GM23248 (cell line): Measurements from ENCODE around the gene MYH11.

Experiments used
- EZH2 ChIP-seq: fragments of 200-600 bp; sonication (generic); IDR thresholded peaks from 2 replicates; pipeline ENCODE4 v1.6.1; 2018; ENCODE audit warnings: antibody characterized with exemption, mild to moderate bottlenecking; ENCODE audit not compliant: insufficient read depth, poor library complexity, severe bottlenecking
- EZH2phosphoT487 ChIP-seq: fragments of 200-600 bp; sonication (generic); IDR thresholded peaks from 2 replicates; pipeline ENCODE4 v1.6.1; 2018; ENCODE audit warnings: antibody characterized with exemption, moderate library complexity, mild to moderate bottlenecking, low read depth; ENCODE audit not compliant: insufficient read depth

DNA sequence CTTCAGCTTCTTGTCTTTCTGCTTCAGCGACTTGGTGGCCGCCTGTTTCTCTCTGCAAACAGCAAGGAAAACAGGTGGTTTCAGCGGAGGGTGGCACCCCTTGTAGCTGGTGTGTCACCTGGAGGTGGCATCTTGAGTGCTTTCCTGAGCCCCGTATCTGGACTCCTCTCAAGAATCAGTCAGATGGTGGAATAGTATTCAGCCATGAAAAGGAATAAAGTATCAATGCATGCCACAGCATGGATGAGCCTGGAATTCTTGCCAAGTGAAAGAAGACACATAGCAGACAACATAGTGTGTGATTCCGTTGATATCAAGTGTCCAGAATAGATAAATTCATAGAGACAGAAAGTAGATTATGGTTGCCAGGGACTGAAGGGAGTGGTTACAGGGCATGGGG, 141.6 kb downstream of the MYH11 start:
- TF ChIP-seq EZH2 (no peak), EZH2phosphoT487 (no peak)
